ENCODE results near the gene AHI1.
"Not testable (repeated sequence)": the region's sequence is repeated elsewhere in the genome, so short reads cannot be mapped to it uniquely, and the experiment has no call there.

Gene AHI1

GRCh38 chr6:135261872-135262725 lies 235.4 kb downstream of the AHI1 start:
- DNase-seq (ENCODE audit: low spot score): no peak

DNA sequence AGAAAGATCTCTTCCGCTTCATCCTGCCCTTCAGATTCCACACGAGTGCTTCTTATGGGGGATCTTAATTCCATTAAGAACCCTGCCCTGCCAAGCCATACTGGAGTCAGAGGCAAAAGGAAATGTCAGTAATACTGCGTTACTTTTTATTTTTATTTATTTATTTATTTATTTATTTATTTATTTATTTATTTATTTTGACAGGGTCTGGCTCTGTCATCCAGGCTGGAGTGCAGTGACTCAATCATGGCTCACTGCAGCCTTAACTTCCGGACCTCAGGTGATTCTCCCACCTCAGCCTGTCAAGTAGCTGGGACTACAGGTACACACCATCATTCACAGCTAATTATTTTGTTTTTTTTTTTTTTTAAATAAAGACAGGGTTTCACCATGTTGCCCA lies 236.9 kb downstream of the AHI1 start:
- DNase-seq (ENCODE audit: low spot score): no peak

DNA sequence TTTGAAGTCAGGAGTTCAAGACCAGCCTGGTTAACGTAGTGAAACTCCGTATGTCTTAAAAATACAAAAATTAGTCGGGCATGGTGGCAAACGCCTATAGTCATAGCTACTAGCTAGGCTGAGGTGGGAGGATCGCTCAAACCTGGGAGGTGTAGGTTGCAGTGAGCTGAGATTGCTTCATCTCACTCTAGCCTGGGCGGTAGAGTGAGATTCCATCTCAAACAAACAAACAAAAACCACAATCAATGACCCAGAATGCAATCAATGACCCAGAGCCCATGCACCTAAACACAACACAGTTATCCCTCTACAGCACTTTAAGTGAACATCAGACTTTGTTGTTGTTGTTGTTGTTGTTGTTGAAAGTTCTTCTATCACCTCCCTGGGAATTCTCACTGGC lies 238.6 kb downstream of the AHI1 start:
- no peak for DNase-seq (ENCODE audit: low spot score)

GRCh38 chr6:135257631-135258405 lies 239.7 kb downstream of the AHI1 start:
- no peak for DNase-seq (ENCODE audit: low spot score)

DNA sequence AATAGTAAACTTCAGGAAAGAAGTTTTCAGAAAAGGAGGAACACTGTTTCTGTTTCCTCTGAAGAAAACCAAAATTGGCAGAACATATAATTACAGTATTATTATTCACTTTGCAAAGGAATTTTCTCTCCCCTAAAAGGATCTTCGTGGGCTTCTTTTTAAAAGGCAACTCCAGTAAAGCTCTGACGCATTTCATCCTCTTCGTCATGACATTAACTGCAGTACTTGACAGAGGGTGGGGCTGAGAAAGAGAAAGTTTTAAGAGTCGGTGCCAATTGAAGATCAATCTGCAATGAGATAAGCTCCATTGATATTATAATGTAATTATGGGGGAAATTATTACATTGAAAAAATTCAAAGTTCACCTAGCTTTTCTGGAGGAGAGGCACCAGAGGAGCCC lies 240.7 kb downstream of the AHI1 start:
- no peak for DNase-seq (ENCODE audit: low spot score)

GRCh38 chr6:135254471-135254870 lies 243.1 kb downstream of the AHI1 start:
- DNase-seq (ENCODE audit: low spot score): no peak

DNA sequence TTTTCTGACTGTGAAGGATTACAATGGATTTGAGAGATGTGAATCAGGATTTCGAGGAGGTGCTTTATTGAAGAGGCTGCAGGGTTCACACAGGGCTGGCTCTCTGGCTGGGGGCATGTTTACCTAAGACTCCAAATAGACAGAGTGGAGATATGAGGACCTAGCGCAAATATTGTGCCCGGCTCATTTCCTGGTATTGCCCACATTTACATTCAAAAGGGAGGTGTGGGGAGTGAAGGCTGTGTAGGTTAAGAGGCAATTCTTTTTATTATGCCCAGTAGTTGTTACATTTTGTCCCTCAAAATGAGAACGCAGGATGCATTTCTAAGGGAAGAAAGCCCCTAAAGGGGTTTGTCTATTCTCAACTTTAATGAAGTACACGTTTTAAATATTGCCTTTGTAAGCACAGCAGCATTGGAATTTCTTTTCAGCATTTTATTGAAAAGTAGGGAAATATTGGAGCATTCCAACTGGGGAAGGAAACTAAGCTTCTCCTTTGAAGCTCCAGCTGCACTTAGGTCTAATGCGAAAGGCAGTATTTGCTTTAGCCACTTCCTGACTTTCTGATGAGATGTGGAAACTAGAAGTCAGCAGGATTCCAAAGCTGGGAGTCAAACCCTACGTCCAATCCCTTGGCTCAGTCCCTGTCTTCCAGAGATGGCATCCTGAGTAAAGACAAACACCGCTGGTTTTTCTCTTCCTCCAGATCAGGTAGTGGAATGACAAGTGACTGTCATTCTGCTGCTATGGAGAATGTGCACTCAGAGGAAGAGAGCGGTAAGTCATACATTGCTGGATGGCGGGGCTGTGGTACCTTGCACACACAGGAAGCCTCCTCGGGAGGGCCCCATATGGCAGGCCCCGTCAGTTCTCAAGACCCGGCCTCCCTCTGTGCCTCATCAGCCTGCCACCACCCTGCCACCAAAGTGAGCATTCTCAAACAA lies 245.8 kb downstream of the AHI1 start:
- DNase-seq (ENCODE audit: low spot score): peak; percentile 50

DNA sequence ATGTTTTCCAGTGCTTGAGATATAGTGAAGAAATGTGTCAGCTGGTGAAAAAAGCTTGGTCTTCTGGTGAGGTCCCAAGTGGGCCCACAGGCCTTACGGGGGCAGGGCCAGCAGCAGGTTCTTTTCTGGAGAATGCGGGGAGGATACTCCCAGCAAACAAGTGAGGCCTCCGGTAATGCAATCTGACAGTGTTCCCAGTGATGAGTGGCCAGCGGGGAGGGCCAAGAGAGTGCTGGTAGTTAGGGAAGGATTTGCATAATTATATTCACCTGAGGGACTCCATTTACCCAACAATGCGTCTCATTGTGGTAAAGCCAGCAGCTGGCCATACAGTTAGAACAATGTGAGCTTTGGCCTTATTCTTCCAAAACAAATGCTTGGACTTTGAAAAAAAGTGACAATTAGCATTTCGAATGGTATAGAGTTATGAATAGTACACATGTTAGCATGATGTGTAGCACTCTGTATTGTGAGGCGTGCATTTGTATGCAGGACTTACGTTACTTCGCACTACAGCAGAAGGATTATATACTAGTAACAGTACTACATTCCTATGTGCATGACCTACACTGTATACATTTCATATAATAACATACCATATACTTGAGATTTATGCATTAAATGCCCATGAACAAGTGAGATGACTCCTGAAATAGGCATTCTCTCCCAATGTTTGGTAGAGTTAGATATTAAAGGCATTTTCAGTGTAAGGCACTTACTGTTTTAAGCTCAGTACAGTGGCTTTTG lies 246.6 kb downstream of the AHI1 start:
- no peak for DNase-seq (ENCODE audit: low spot score)

DNA sequence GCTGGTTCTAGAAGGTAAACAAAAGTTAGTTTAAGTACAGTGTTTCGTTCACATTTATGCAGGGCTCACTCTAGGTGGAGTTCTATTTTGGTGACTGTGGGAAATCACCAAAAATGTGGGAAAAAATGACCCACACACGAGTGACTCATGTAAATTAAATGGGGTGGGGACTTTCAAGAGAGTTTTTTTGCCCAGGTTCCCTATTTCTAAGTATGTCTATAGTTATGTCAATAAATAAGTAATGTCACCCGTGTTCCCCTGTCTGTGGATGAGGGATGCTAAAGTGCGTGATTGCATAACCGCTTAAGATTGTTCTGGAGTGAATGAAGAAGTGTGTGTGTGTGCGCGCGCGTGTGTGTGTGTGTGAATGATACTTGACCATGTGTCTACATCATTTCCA lies 247.3 kb downstream of the AHI1 start:
- no peak for DNase-seq (ENCODE audit: low spot score)

DNA sequence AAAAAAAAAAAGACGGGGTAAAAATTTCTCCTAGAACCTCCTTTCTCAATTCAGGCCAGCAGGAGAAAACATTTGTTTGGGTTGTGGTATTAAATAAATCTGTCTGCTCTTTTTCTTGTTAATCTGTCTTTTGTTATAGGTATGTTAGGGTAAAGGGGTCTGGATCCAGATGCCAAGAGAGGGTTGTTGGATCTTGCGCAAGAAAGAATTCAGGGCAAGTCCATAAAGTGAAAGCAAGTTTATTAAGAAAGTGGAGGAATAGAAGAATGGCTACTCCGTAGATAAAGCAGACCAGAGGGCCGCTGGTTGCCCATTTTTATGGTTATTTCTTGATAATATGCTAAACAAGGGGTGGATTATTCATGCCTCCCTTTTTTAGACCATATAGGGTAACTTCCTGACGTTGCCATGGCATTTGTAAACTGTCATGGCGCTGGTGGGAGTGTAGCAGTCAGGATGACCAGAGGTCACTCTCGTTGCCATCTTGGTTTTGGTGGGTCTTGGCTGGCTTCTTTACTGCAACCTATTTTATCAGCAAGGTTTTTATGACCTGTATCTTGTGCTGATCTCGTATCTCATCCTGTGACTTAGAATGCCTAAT lies 251.0 kb downstream of the AHI1 start:
- DNase-seq (ENCODE audit: low spot score): not testable (repeated sequence)

DNA sequence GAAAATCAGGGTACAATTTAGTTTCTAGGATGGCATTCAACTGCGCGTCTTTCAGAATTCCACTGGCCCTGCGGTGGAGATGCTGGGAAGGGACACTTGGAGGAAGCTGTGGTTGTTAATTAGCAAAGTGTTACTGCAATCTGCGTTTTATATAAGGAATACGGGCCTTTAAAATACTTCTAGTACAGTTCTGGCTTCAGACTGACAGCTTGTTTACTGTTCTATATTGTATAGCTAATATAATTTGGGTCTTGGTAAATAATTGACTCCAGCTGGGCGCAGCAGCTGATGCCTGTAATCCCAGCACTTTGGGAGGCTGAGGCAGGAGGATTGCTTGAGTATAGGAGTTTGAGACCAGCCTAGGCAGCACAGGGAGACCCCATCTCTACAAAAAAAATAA lies 252.7 kb downstream of the AHI1 start:
- DNase-seq (ENCODE audit: low spot score): no peak

GRCh38 chr6:135243871-135244796 lies 253.4 kb downstream of the AHI1 start:
- no peak for DNase-seq (ENCODE audit: low spot score)

DNA sequence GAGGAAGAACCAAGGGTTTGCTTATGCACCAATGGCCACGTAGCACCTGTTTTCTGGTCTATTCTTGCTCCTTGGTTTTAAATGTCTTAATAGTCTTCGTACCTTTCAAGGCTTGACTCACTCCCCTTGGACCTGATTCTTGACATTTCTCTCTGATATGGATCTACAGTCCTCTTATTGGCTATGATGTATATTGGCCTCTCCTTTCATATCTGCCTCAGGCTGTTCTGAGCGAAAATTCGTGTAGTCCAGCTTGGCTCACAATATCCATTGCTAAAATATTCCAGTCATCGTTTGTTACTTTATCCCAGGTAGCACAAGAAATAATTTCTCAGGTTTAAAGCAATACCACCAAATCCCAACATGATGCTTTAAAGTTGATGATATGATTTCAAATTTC lies 256.8 kb downstream of the AHI1 start:
- DNase-seq (ENCODE audit: low spot score): no peak

GRCh38 chr6:135236732-135237131 lies 260.8 kb downstream of the AHI1 start:
- no peak for DNase-seq (ENCODE audit: low spot score)

DNA sequence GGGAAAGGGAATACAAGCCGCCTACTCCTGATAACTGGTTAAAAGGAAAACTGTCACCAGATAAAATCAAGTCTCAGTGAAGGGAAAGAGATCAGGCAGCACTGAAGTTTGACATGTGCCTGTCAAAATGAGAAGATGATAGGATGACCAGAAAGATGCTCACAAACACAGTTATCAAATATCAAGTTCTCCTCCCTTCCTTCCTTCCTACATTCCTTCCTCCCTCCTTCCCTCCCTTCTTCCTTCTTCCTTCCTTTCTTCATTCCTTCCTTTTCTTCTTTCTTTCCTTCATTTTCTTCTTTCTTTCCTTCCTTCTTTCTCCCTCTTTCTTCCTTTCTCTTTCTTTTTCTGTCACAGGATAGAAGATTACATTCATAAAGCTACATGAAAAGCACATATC lies 261.2 kb downstream of the AHI1 start:
- DNase-seq (ENCODE audit: low spot score): no peak

GRCh38 chr6:135235716-135236115 lies 261.8 kb downstream of the AHI1 start:
- no peak for DNase-seq (ENCODE audit: low spot score)

GRCh38 chr6:135234492-135234780 lies 263.1 kb downstream of the AHI1 start:
- no peak for DNase-seq (ENCODE audit: low spot score)

- DNase-seq (ENCODE audit: low spot score): no peak
These were observed 263.7 kb downstream of the AHI1 start for GRCh38 chr6:135233686-135234491.
